Left lung (tissue), 10 donors: ENCODE data around the gene EBP. TPM values are rescaled to one million over a fixed set of nuclear protein-coding genes. Genes with fewer than 3 reads are reported as not detected.

ENCODE experiments used
- ATAC-seq: fragments of 200-7000 bp; cut with Tn5 transposase; one replicate; pipeline ENCODE4 v1.9.1; 2020; ENCODE audit warnings: moderate library complexity
- DNase-seq, 4 donors: peaks; one replicate each; pipeline ENCODE4 v3.0.0-alpha.2; 2013 to 2020
- H3K27ac ChIP-seq, 2 donors: fragments of 200-600 bp; sonication (generic) in 1 of 2; one replicate each; pipeline versions ENCODE4 v1.5.0 to v1.8.0; 2020 to 2021
- H3K27me3 ChIP-seq, 2 donors: fragments of 200-600 bp; sonication (generic) in 1 of 2; one replicate each; pipeline versions ENCODE4 v1.5.0 to v1.8.0; 2020 to 2021
- H3K36me3 ChIP-seq, 2 donors: fragments of 200-600 bp; sonication (generic) in 1 of 2; one replicate each; pipeline versions ENCODE4 v1.5.0 to v1.8.0; 2020 to 2021
- H3K4me1 ChIP-seq, 2 donors: fragments of 200-600 bp; one replicate each; pipeline ENCODE4 v1.8.0; 2021
- H3K4me3 ChIP-seq, 2 donors: fragments of 200-600 bp; sonication (generic) in 1 of 2; one replicate each; pipeline versions ENCODE4 v1.5.0 to v1.8.0; 2020 to 2021; ENCODE audit warnings: mild to moderate bottlenecking in 1 of 2
- H3K9me3 ChIP-seq, 2 donors: fragments of 200-600 bp; sonication (generic) in 1 of 2; one replicate each; pipeline versions ENCODE4 v1.5.0 to v1.8.0; 2020 to 2021
- intact Hi-C, 2 donors: fragments of 100-400 bp; cut with DNase I; formaldehyde crosslinking; loops; one replicate each; pipeline versions ENCODE4 v1.11.2 to v1.14.2; 2022
- polyA plus RNA-seq, 6 donors: library from polyadenylated mRNA; unstranded; fragments of 120-200 nt; gene quantifications; one replicate each; pipeline ENCODE4 v1.2.1, GENCODE V29; 2013; ENCODE audit not compliant: insufficient read length in 6 of 6
- total RNA-seq, 2 donors: library from RNA; stranded (reverse); fragmentation: NEBNext Ultra II Directional; extraction: Animal tissue kit (Norgen Biotek cat#: 25700); gene quantifications; one replicate each; pipeline ENCODE4 v1.2.1, GENCODE V29; 2021
- TF ChIP-seq, protein P1 (sequence below), 2 donors: fragments of 200-600 bp; sonication (generic) in 1 of 2; IDR thresholded peaks; one replicate each; pipeline versions ENCODE4 v1.5.0 to v1.8.0; 2021; ENCODE audit warnings: antibody characterized with exemption in 2 of 2
- donor health status: DM: no; HTN: yes; CAD: no.
- donor health status: DM: no; HTN: no; CAD: no.

Gene EBP
- total and polyA plus RNA-seq, 8 donors: 32.6 to 200 (median 35.1) TPM

DNA sequence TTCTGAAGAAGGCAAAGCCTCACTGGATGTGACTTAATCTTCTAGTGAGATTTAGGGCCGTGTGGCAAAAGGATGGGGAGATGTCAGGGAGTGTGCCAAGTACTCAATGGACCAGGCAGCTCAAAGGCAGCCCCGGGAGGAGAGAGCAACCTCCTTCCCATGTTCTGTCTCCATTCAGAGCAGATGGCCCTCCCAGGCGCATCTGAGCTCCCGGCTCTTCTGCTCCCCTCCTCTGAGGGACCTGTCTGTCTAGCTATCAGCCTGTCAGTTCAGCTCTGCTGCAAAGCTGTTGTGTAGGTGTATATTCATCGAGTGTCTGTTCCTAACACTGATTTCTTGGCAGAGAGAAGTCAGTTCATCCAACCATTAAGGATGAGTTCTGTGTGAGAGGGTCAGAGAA, 23.7 kb upstream of the EBP start:
- intact Hi-C loops: no loop called here

DNA sequence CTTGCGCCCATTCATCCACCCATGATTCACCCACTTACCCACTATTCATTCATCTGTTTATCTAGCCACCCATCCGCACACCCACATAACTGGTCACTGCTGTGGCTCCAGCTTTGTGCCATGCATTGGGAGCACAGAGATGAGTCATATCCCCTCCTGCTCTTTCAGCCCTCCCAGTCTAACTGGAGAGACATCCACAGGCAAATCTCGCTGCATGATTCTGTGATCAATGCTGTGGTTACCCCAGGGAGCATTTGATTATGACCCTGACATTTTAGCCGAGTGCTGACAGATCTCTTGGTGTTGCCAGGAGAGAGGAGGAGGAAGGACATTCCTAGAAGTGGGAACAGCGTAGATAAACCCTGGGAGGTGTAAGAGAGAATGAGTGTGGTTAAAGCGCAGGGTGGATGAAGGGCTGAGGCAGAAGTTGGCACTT, 23.2 kb upstream of the EBP start:
- DNase-seq (no peak), ATAC-seq (peak; percentile 37)
- H3K9me3 ChIP-seq: no peaks in the 10 kb centered on the region
- intact Hi-C loops: no loop called here
- no peaks in the 10 kb centered on the region for H3K4me1 ChIP-seq
- H3K4me3 ChIP-seq: no peak overlapping the region
- TF ChIP-seq, protein P1, sequence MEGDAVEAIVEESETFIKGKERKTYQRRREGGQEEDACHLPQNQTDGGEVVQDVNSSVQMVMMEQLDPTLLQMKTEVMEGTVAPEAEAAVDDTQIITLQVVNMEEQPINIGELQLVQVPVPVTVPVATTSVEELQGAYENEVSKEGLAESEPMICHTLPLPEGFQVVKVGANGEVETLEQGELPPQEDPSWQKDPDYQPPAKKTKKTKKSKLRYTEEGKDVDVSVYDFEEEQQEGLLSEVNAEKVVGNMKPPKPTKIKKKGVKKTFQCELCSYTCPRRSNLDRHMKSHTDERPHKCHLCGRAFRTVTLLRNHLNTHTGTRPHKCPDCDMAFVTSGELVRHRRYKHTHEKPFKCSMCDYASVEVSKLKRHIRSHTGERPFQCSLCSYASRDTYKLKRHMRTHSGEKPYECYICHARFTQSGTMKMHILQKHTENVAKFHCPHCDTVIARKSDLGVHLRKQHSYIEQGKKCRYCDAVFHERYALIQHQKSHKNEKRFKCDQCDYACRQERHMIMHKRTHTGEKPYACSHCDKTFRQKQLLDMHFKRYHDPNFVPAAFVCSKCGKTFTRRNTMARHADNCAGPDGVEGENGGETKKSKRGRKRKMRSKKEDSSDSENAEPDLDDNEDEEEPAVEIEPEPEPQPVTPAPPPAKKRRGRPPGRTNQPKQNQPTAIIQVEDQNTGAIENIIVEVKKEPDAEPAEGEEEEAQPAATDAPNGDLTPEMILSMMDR (IDR thresholded peaks at IDR 0.05): no peak
- H3K27ac ChIP-seq: no peak overlapping the region
- H3K36me3 ChIP-seq: no peaks in the 10 kb centered on the region
- H3K27me3 ChIP-seq: no peaks in the 10 kb centered on the region

More for the DNA sequence above, 23.7 kb upstream of the EBP start:
- Histone ChIP-seq H3K9me3 (no peaks in the 10 kb centered on the region), H3K4me3 (no peak overlapping the region), H3K4me1 (no peaks in the 10 kb centered on the region), H3K36me3 (no peaks in the 10 kb centered on the region), H3K27ac (no peak overlapping the region), H3K27me3 (no peaks in the 10 kb centered on the region)
- ATAC-seq (no peak), DNase-seq (no peak)
- TF ChIP-seq, protein P1 (IDR thresholded peaks at IDR 0.05): no peak

DNA sequence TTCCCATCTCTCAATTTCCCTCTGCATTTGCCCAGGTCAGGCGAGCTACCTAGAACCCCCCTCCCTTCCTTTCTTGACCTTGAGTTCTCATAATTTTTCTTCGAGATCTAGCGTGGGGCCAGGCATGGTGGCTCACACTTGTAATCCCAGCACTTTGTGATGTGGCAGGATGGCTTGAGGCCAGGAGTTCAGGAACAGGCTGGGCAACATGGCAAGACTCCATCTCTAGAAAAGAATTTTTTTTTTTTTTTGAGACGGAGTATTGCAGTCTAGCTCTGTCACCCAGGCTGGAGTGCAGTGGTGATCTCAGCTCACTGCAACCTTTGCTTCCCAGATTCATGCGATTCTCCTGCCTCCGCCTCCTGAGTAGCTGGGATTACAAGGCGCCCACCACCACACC, 17.3 kb upstream of the EBP start:
- no peak for ATAC-seq
- TF ChIP-seq, protein P1 (IDR thresholded peaks at IDR 0.05): no peak
- intact Hi-C loops: no loop called here
- Histone ChIP-seq H3K4me3 (no peak overlapping the region), H3K9me3 (no peaks in the 10 kb centered on the region), H3K27ac (no peak overlapping the region), H3K27me3 (no peaks in the 10 kb centered on the region), H3K36me3 (no peaks in the 10 kb centered on the region), H3K4me1 (no peaks in the 10 kb centered on the region)
- no peak for DNase-seq

DNA sequence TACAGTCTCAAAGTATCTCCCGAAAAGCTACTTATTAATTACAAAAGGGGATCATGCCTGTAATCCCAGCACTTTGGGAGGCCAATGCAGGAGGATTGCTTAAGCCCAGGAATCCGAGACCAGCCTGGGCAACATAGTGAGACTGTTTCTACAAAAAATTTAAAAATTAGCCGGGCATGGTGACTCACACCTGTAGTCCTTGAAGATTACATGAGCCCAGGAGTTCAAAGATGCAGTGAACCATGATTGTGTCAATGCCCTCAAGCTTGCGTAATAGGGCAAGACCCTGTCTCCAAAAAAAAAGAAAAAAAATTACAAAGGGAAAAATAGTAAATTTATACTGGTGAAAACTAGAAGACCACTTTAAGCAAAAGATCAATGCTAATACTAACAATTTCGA, 16.1 kb upstream of the EBP start:
- ATAC-seq (no peak), DNase-seq (no peak)
- TF ChIP-seq, protein P1 (IDR thresholded peaks at IDR 0.05): no peak
- no peak overlapping the region for H3K27ac ChIP-seq
- no peaks in the 10 kb centered on the region for H3K9me3 ChIP-seq
- no peaks in the 10 kb centered on the region for H3K36me3 ChIP-seq
- peaks cover 0 to 7% of the 10 kb centered on the region in 2 donors for H3K4me1 ChIP-seq
- intact Hi-C loops: no loop called here
- no peak overlapping the region for H3K4me3 ChIP-seq
- no peaks in the 10 kb centered on the region for H3K27me3 ChIP-seq

DNA sequence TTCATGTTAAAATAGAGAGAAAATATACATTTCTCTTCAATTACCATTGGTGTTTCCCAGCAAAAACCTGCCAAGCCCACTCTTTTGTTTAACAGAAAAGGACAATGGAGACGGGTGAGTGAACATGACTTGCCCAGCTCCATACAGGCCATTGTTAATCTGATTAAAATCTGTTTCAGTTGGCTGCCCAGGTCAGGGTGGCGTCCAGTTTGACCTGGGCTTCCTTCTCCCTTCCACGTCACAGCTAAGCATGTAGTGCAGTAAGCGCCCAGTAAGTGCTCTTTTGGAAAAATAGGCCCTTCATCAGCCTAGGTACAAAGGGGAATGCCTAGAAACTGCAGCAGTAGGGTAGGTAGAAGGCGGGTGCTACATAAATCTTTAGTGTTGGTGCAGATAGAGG, 14.4 kb upstream of the EBP start:
- H3K36me3 ChIP-seq: no peaks in the 10 kb centered on the region
- TF ChIP-seq, protein P1 (IDR thresholded peaks at IDR 0.05): no peak
- DNase-seq: no peak
- no peak overlapping the region for H3K4me3 ChIP-seq
- H3K4me1 ChIP-seq: peaks cover 0 to 7% of the 10 kb centered on the region in 2 donors
- no peak for ATAC-seq
- no peaks in the 10 kb centered on the region for H3K9me3 ChIP-seq
- no peak overlapping the region for H3K27ac ChIP-seq
- H3K27me3 ChIP-seq: no peaks in the 10 kb centered on the region
- intact Hi-C loops: no loop called here
